Measurements from ENCODE around the gene TMEM170B. TPM values are rescaled to one million over a fixed set of nuclear protein-coding genes. Genes with fewer than 3 reads are reported as not detected.
"Not testable (repeated sequence)": the region's sequence is repeated elsewhere in the genome, so short reads cannot be mapped to it uniquely, and the experiment has no call there.

The TMEM170B gene
- polyA plus RNA-seq, 4 donors = 9.2 to 10.5 (median 9.8) TPM

DNA sequence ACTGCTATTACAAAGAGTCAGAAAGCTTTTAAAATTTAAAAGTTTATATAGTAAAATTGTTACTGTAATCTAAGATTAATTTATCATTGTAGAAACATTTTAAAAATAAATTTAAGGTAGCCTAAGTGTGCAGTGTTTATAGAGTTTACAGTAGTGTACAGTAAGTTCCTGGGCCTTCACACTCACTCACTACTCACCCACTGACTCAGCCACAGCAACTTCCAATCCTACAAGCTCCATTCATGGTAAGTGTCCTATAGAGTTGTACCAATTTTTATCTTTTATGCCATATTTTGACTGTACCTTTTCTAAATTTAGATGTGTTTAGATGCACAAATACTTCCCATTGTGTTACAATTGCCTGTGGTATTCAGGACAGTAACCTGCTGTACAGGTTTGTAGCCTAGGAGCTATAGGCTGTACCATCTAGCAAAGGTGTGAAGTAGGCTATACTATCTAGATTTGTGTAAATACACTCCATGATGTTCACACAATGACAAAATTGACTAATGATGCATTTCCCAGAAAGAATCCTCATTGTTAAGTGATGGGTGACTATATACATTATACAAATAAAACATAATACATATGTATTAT lies 10.2 kb upstream of the TMEM170B start:
- DNase-seq (ENCODE audit: low read depth in 4 of 4, low spot score in 3 of 4) = no peak

DNA sequence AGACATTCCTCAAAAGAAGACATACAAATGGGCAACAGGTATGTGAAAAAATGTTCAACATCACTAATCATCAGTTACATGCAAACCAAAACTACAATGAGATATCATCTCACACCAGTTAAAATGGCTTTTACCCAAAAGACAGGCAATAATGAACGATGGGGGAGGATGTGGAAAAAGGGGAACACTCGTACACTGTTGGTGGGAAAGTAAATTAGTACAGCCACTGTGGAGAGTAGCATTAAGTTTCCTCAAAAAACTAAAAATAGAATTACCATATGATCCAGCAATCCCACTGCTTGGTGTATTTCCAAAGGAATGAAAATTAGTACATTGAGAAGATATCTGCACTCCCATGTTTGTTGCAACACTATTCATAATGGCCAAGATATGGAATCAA lies 8.6 kb upstream of the TMEM170B start:
- DNase-seq (ENCODE audit: low read depth in 4 of 4, low spot score in 3 of 4) = no peak

DNA sequence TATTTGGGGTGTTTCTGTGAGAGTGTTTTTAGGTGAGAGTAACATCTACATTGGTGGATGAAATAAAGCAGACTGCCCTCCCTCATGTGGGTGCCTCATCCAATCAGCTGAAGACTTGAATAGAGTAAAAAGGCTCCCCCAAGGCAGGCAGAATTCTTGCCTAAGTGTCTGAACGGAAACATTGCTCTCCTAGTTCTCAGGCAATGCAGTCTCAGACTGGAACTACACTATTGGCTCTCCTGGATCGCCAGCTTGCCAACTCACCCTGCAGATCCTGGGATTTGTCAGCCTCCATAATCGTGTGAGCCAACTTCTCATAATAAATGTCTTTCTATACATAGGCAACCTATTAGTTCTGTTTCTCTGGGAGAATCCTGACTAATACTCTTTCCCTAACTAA lies 5.5 kb upstream of the TMEM170B start:
- no peak for DNase-seq (ENCODE audit: low read depth in 4 of 4, low spot score in 3 of 4)

DNA sequence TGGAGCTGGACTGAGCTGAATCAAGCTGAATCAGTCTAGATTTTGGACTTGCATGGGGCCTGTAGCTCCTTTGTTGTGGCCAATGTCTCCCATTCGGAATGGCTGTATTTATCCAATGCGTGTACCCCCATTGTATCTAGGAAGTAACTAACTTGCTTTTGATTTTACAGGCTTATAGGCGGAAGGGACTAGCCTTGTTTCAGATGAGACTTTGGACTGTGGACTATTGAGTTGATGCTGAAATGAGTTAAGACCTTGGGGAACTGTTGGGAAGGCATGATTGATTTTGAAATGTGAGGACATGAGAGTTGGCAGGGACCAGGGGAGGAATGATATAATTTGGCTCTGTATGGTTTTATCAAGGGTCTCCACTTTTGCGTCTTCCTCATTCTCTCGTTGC lies 3.0 kb upstream of the TMEM170B start:
- DNase-seq (ENCODE audit: low read depth in 4 of 4, low spot score in 3 of 4) = no peak

DNA sequence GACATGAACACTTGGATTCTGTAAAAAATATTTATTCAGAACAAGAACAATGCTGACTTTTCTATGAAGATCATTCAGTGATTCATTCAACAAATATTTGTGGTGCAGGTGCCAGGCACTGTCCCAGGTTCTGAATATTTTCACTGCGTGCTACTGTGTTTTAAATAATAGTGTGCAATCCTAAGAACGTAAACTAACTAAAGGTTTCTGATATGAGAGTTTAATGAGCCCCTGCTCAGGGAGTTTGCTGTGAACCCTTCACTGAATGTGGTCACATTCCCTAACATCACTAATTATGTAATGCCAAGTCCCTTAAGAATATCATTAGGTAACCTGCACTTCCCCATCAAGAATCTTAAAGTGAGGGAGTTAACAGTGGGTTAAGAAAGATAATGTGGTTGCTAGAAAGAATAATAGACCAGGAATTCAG lies 1.7 kb upstream of the TMEM170B start:
- DNase-seq (ENCODE audit: low read depth in 4 of 4, low spot score in 3 of 4) = no peak

DNA sequence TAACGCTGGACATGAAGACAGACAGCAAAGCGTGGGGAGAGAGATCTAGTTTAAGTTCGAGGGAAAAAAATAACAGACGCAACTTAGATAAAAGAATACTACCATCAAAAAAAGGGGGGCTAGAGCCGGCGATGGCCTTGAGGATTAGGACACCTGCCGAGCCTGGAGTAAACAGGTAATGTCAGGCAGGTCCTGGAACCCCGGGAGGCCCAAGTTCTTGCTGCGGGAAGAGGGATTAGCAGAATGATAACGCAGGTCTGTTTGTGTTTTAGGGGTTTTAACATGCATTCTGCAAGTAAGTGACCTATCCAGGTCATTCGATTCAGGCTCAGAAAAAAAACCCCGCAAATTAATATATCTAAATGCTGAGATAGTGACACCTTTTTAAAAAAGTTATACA lies 754 bp upstream of the TMEM170B start:
- DNase-seq (ENCODE audit: low read depth in 4 of 4, low spot score in 3 of 4) = no peak

DNA sequence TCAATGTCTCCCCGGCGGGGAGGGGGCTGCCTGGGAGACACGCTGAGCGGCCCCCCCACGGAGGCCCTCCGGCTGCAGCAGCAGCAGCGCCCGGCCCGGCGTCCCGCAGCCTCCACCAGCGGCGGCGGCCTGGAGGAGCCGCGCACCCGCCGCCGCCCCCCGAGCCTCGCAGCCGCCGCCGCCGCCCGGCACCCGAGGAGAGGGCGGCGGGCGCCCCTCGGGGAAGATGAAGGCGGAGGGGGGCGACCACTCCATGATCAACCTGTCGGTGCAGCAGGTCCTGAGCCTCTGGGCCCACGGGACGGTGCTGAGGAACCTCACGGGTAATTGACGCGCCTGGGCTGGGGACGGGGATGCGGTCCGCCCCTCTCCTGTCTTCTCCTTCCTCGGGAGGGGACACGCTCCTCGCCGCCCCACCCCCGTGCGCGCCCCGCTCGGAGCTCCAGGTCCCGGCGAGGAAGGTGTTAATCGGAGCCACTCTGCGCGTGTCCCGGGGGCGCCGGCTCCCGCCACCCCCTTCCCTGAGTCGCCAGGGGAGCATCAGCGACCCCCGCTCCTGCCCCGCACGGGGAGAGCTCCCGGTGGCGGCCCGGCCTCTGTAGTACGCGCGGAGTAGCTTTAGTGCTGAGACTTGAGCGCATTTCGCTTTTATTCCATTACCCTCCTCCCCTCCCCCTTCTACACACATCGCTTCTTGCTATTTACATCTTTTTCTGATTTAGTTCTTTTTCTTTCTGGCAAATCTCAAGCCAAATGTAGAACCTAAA lies 686 bp downstream of the TMEM170B start:
- DNase-seq (ENCODE audit: low read depth in 4 of 4, low spot score in 3 of 4) = no peak

DNA sequence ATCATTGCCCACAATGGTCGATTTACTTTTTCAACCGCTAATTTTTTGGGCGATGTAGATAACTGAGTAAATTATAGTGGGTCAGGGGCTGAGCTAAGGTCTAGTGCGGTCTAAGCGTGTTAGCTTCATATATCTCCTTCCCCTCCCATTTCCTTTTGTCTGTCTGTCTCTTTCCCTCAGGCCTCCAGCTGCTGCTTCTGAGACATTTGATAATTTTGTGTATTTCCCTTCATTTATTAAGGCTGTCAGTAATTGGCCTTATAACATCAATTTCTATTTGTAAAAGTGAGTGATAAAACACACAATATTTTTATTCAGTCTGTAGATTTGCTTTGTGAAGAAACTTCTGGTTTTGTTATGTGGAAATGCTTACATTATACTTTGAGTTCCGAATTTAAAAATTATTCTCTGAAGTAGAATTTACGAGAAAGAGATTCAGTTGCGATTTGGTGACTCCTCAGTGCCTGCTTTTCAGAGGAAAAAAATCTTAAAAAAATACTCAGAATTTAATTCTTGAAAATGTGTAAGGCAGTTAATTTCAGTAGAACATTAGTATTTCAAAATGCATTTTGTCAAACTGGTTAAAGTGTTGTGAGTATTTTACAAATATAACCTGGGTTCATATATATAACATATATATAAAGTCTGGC lies 1.4 kb downstream of the TMEM170B start:
- DNase-seq (ENCODE audit: low read depth in 4 of 4, low spot score in 3 of 4) = no peak

DNA sequence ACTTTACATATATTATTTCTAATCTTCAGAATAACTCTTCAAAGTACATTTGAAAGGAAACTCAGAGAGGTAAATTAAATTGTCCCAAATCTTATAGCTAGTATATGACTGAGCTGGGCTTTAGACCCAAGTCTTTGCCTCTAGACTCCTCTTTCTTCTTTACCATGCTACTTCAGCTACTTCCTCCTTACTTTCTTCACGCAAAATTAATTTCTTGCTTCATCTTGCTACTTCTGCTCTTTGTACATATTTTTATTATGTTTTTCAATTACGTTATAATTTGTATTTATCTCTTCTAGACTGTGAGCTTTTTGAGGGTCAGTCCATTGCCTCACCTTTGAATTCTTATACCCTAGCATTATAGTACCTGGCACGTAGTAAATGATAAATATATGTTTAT lies 5.3 kb downstream of the TMEM170B start:
- no peak for DNase-seq (ENCODE audit: low read depth in 4 of 4, low spot score in 3 of 4)

DNA sequence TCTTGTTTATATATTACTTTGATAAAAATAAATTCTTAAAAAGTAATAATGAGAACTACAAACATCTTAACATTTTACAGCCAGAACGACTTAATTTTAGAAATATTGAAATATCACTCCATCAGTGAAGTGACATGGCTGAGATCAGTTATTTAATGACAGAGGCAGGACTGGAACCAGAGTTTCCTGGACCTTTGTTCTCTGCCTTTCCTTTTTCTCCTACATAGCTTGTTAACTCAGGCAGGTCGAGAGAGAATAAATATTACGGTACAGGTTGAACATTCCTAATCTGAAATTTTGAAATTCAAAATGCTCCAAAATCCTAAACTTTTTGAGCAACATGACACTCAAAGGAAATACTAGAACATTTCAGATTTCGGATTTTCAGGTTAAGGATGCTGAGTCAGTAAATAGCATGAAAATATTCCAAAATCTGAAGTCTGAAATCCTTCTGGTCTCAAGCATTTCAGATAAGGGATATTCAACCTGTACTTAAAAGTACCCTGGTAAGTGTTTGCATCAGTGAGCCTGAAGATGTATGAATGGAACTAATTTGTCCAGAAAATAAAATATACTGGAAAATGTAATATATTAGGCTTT lies 6.5 kb downstream of the TMEM170B start:
- no peak for DNase-seq (ENCODE audit: low read depth in 4 of 4, low spot score in 3 of 4)

DNA sequence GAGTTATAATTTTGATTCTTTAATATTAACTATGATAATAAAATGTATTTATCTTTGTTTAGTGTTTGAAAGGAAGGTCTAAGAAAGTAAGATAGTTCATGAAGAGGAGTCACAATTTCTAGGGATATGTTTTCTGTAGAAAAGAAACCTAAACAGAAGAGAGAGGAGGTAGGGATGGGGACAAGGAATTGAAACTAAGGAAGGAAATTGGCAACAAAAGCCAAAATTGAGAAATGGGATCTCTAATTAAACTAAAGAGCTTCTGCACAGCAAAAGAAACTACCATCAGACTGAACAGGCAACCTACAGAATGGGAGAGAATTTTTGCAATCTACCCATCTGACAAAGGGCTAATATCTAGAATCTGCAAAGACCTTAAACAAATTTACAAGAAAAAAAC lies 10.3 kb downstream of the TMEM170B start:
- not testable (repeated sequence) for DNase-seq (ENCODE audit: low read depth in 4 of 4, low spot score in 3 of 4)

DNA sequence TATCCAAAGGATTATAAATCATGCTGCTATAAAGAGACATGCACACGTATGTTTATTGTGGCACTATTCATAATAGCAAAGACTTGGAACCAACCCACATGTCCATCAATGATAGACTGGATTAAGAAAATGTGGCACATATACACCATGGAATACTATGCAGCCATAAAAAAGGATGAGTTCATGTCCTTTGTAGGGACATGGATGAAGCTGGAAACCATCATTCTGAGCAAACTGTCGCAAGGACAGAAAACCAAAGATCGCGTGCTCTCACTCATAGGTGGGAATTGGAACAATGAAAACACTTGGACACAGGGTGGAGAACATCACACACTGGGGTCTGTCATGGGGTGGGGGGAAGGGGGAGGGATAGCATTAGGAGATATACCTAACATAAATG lies 11.0 kb downstream of the TMEM170B start:
- not testable (repeated sequence) for DNase-seq (ENCODE audit: low read depth in 4 of 4, low spot score in 3 of 4)

DNA sequence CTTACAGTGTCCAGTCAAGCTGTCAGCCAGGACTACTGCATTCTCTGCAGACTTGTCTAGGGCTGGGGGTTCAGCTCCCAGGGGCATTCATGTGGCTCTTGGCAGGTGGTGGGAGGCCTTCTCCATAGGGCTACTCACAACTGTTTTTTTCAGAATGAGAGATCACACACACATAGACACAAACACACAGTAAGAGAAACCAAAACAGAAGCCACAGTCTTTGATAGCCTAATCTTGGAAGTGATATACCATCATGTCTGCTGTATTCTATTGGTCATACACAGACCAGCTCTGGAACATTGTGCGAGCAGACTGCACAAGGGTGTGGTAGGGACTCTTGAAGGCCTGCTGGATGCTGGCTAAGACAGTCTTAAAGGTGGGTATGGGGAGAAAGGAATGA lies 13.5 kb downstream of the TMEM170B start:
- DNase-seq (ENCODE audit: low read depth in 4 of 4, low spot score in 3 of 4) = no peak

DNA sequence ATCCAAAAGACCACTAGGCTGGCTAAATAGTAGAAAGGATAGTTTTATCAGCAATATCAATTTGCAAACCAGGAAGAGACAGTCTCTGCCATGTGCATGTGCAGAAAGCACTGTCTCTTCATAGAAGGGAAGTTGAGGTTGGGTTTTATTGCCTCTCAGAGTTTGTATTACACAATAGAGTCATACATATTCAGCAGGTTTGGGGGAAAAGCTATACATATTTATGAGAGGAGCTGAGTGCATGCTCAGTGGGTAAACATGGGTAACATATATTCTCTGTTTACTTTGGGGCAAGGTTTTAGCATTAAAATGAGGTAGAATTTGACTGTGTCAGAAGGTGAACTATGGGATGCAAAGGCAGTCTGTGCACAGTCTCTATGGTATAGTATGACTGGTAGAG lies 14.9 kb downstream of the TMEM170B start:
- DNase-seq (ENCODE audit: low read depth in 4 of 4, low spot score in 3 of 4) = no peak

DNA sequence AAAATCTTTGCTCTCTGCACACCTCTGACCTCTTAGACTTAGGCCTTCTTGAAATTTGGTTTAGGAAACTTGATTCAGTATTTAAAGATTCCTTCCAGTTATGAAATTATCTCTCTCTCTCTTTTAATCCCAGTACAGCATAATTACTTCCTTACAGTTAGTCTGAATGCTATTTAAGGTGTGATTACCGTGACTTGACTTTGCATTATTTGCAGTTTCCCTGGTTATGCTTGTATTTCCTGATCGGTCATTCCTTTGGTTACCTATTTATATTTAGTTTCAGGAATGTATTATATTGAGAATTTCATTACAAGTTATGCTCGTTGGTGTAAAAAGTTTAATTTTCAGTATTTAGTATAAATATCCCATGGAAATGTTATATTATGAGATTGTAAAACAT lies 16.3 kb downstream of the TMEM170B start:
- no peak for DNase-seq (ENCODE audit: low read depth in 4 of 4, low spot score in 3 of 4)

DNA sequence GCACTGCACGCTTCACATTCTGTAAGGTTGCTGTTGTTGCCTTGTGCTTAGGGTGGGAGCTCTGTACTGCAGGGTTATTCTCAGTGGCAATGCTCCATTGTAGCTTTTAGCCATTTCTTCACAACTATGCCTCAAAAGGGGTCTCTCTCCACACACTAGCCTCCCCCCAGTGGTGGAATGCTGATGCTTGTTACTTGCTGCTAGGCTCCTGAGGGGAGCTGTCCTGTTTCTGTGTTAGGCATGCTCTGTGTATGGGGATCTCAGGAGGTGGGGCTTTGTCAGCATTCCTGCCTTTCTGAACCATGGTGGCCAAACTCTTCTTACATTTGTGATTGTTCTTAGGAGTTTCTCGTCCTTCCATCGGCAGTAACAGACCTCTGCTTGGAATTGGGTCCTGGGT lies 18.8 kb downstream of the TMEM170B start:
- no peak for DNase-seq (ENCODE audit: low read depth in 4 of 4, low spot score in 3 of 4)

DNA sequence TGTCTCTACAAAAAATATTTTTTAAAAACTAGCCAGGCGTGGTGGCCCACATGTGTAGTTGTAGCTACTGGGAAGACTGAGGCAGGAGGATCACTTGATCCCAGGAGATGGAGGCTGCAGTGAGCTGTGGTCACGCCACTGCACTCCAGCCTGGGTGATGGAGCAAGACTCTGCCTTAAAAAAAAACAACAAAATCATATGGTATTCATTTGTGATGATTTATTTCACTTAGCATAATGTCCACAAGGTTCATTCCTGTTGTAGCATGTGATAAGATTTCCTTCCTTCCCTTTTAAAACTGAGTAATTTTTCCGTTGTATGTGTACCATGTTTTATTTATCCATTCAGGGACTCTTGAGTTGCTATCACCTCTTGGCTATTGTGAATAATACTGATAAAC lies 26.2 kb downstream of the TMEM170B start:
- DNase-seq (ENCODE audit: low read depth in 4 of 4, low spot score in 3 of 4) = no peak

DNA sequence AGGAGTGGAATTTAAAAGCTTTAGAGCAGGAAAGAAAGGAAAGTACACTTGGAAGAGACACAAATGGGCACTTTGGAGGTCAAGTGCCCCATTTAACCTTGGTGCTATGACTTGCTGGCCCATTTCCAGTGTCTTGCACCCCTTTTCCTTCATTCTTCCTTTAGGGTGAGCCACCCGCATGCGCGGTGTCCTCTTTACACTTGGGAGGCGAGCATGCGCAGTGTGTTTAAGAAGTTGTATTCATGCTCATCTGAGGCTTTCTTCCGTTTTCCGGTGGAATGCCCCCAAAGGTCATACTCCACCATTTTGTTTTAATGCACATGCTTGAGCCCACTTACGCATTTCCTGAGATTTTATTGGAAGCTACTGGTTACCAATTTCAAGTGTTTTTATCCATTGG lies 29.1 kb downstream of the TMEM170B start:
- no peak for DNase-seq (ENCODE audit: low read depth in 4 of 4, low spot score in 3 of 4)

DNA sequence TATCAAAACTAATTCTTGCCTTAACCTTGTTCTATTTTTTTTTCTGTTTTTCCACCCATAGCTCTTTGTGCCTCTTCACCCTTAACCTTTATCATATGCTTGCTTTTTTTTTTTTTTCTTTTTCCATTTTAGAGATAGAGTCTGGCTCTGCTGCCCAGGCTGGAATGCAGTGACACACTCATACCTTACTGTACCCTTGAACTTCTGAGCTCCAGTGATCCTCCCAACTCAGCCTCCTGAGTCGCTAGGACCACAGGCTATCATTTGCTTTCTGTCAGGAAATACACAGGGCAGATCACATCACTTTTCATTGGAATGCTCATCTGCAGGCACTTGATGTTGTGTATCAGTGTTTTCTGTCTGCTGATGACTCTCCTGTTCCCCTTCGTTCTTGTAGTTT lies 33.5 kb downstream of the TMEM170B start:
- no peak for DNase-seq (ENCODE audit: low read depth in 4 of 4, low spot score in 3 of 4)

DNA sequence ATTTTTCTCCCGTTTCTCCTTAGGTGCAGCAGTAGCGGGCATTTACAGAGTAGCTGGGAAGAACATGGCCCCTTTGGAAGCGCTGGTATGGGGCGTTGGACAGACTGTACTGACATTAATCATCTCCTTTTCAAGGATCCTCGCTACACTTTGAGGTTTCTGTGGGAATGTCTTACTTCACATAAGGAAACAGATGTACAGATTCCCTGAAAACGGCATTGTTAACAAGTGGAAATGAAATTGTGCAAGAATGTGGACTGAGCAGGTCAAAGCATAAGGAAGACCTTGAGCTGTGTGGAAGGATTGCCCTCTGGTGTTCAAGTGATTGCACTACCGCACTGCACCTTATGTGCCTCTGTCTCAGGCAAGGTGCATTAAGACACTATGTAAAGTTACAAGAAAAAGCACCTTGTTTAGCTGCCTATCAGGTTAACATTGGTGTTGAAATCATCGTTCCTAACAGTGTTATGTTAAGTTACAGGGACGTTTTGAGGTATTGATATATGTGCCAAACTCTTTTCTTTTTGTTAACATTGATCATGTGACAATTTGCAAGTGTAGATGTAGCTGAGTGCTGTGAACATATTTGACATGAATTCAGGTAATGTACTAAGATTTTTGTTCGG lies 38.0 kb downstream of the TMEM170B start:
- DNase-seq (ENCODE audit: low read depth in 4 of 4, low spot score in 3 of 4) = peak; percentile 49 to 54 (median 51)

All from right renal pelvis (tissue), 4 donors.